Tibial nerve (tissue), 4 donors: ENCODE measurements around the gene ANKRD6.

Experiments used
- EP300 ChIP-seq, 2 donors: sonication (generic); formaldehyde crosslinking; IDR thresholded peaks; one replicate each; pipeline ENCODE4 v1.6.1; 2017; ENCODE audit warnings: antibody characterized with exemption in 2 of 2, mild to moderate bottlenecking in 1 of 2
- POLR2A ChIP-seq, 2 donors: fragments of 450-650 bp; IDR thresholded peaks; one replicate each; pipeline ENCODE4 v1.6.1; 2017; ENCODE audit warnings: antibody characterized with exemption in 2 of 2, mild to moderate bottlenecking in 2 of 2, moderate library complexity in 2 of 2
- TF ChIP-seq, protein P1 (sequence below), 5 experiments: fragments of 200-600 bp in 3 of 5; fragments of 450-650 bp in 2 of 5; sonication (generic) in 3 of 5; IDR thresholded peaks; one replicate each; pipeline ENCODE4 v1.5.1; 2016 to 2019; ENCODE audit warnings: antibody characterized with exemption in 5 of 5, mild to moderate bottlenecking in 3 of 5, moderate library complexity in 2 of 5

GRCh38 chr6:89385846-89386245 is 47.1 kb upstream of the ANKRD6 start:
- TF ChIP-seq, protein P1, sequence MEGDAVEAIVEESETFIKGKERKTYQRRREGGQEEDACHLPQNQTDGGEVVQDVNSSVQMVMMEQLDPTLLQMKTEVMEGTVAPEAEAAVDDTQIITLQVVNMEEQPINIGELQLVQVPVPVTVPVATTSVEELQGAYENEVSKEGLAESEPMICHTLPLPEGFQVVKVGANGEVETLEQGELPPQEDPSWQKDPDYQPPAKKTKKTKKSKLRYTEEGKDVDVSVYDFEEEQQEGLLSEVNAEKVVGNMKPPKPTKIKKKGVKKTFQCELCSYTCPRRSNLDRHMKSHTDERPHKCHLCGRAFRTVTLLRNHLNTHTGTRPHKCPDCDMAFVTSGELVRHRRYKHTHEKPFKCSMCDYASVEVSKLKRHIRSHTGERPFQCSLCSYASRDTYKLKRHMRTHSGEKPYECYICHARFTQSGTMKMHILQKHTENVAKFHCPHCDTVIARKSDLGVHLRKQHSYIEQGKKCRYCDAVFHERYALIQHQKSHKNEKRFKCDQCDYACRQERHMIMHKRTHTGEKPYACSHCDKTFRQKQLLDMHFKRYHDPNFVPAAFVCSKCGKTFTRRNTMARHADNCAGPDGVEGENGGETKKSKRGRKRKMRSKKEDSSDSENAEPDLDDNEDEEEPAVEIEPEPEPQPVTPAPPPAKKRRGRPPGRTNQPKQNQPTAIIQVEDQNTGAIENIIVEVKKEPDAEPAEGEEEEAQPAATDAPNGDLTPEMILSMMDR (IDR thresholded peaks at IDR 0.05), result no peak
- no peak for TF ChIP-seq POLR2A (IDR thresholded peaks at IDR 0.05)
- TF ChIP-seq EP300 (IDR thresholded peaks at IDR 0.05), result no peak
